Peyer's patch (tissue), 4 donors: ENCODE results near the gene RNF115. TPM values are rescaled to one million over a fixed set of nuclear protein-coding genes. Genes with fewer than 3 reads are reported as not detected.
"Not testable (repeated sequence)": the region's sequence is repeated elsewhere in the genome, so short reads cannot be mapped to it uniquely, and the experiment has no call there.

ENCODE experiments used
- DNase-seq, 3 donors: peaks; one replicate each; pipeline ENCODE4 v3.0.0-alpha.2; 2017 to 2019
- H3K27ac ChIP-seq, 4 donors: fragments of 200-600 bp; sonication (generic); one replicate each; pipeline ENCODE4 v1.5.1; 2016 to 2019
- H3K27me3 ChIP-seq, 2 donors: fragments of 200-600 bp; sonication (generic); one replicate each; pipeline ENCODE4 v1.5.1; 2019
- H3K36me3 ChIP-seq, 3 donors: fragments of 200-600 bp; sonication (generic); one replicate each; pipeline ENCODE4 v1.5.1; 2016 to 2019
- H3K4me1 ChIP-seq, 4 donors: fragments of 200-600 bp; sonication (generic); one replicate each; pipeline ENCODE4 v1.5.1; 2016 to 2019
- H3K4me3 ChIP-seq, 4 donors: fragments of 200-600 bp; sonication (generic); 1 replicate in 3 of 4; 2 replicates in 1 of 4; pipeline ENCODE4 v1.5.1; 2016 to 2019; ENCODE audit warnings: mild to moderate bottlenecking in 1 of 4
- H3K9me3 ChIP-seq, 4 donors: fragments of 200-600 bp; sonication (generic); one replicate each; pipeline ENCODE4 v1.5.1; 2016 to 2019; ENCODE audit warnings: mild to moderate bottlenecking in 1 of 4
- POLR2A ChIP-seq, 2 donors: fragments of 450-650 bp; IDR thresholded peaks; one replicate each; pipeline ENCODE4 v1.5.1; 2017; ENCODE audit warnings: antibody characterized with exemption in 2 of 2, mild to moderate bottlenecking in 2 of 2, moderate library complexity in 2 of 2
- total RNA-seq, 4 donors: library from RNA; depleted of rRNA; stranded (reverse); fragments of >200 nt; gene quantifications; one replicate each; pipeline ENCODE4 v1.1.0, GENCODE V29; 2016
- TF ChIP-seq, protein P1 (sequence below), 6 experiments: fragments of 450-650 bp in 4 of 6; fragments of 200-600 bp in 2 of 6; sonication (generic) in 1 of 6; IDR thresholded peaks; one replicate each; pipeline ENCODE4 v1.5.1; 2017 to 2019; ENCODE audit warnings: antibody characterized with exemption in 6 of 6, mild to moderate bottlenecking in 3 of 6, moderate library complexity in 1 of 6

The RNF115 gene
- total RNA-seq, 4 donors from 2014 or later, result 10.2 to 31.4 (median 15.0) TPM

- not testable (repeated sequence) for DNase-seq, H3K36me3 ChIP-seq, H3K4me1 ChIP-seq, H3K4me3 ChIP-seq, H3K27me3 ChIP-seq, H3K27ac ChIP-seq, H3K9me3 ChIP-seq
These were observed 62.4 kb downstream of the RNF115 start for GRCh38 chr1:145761498-145761897.

DNA sequence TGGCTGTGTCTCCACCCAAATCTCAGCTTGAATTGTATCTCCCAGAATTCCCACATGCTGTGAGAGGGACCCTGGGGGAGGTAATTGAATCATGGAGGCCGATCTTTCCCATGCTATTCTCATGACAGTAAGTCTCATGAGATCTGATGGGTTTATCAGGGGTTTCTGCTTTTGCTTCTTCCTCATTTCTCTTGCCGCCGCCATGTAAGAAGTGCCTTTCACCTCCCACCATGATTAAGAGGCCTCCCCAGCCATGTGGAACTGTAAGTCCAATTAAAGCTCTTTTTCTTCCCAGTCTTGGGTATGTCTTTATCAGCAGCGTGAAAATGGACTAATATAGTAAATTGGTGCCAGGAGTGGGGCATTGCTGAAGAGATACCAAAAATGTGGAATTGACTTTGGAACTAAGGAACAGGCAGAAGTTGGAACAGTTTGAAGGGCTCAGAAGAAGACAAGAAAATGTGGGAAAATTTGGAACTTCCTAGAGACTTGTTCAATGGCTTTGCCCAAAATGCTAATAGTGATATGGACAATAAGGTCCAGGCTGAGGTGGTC is 63.4 kb downstream of the RNF115 start:
- H3K27ac ChIP-seq, H3K27me3 ChIP-seq, H3K4me3 ChIP-seq, H3K9me3 ChIP-seq, H3K4me1 ChIP-seq, DNase-seq: not testable (repeated sequence)
- H3K36me3 ChIP-seq, result peaks cover 0 to 16% (median 0%) of the 10 kb centered on the region in 3 donors

- DNase-seq, result no peak
- no peak overlapping the region for H3K27ac ChIP-seq
- TF ChIP-seq POLR2A (IDR thresholded peaks at IDR 0.05), result no peak
- TF ChIP-seq, protein P1, sequence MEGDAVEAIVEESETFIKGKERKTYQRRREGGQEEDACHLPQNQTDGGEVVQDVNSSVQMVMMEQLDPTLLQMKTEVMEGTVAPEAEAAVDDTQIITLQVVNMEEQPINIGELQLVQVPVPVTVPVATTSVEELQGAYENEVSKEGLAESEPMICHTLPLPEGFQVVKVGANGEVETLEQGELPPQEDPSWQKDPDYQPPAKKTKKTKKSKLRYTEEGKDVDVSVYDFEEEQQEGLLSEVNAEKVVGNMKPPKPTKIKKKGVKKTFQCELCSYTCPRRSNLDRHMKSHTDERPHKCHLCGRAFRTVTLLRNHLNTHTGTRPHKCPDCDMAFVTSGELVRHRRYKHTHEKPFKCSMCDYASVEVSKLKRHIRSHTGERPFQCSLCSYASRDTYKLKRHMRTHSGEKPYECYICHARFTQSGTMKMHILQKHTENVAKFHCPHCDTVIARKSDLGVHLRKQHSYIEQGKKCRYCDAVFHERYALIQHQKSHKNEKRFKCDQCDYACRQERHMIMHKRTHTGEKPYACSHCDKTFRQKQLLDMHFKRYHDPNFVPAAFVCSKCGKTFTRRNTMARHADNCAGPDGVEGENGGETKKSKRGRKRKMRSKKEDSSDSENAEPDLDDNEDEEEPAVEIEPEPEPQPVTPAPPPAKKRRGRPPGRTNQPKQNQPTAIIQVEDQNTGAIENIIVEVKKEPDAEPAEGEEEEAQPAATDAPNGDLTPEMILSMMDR (IDR thresholded peaks at IDR 0.05), result no peak
- peaks cover 0 to 16% (median 0%) of the 10 kb centered on the region in 3 donors for H3K36me3 ChIP-seq
- H3K27me3 ChIP-seq, result no peaks in the 10 kb centered on the region
- H3K4me1 ChIP-seq, result no peaks in the 10 kb centered on the region
- no peaks in the 10 kb centered on the region for H3K9me3 ChIP-seq
- no peak overlapping the region for H3K4me3 ChIP-seq
These were observed 64.2 kb downstream of the RNF115 start for GRCh38 chr1:145759721-145760120.

GRCh38 chr1:145758575-145758974 is 65.3 kb downstream of the RNF115 start:
- TF ChIP-seq POLR2A (IDR thresholded peaks at IDR 0.05), result no peak
- TF ChIP-seq, protein P1 (IDR thresholded peaks at IDR 0.05), result no peak
- peaks cover 0 to 16% (median 0%) of the 10 kb centered on the region in 3 donors for H3K36me3 ChIP-seq
- no peaks in the 10 kb centered on the region for H3K27me3 ChIP-seq
- no peaks in the 10 kb centered on the region for H3K4me1 ChIP-seq
- no peak overlapping the region for H3K4me3 ChIP-seq
- no peak for DNase-seq
- no peaks in the 10 kb centered on the region for H3K9me3 ChIP-seq
- H3K27ac ChIP-seq, result no peak overlapping the region

- no peaks in the 10 kb centered on the region for H3K9me3 ChIP-seq
- TF ChIP-seq, protein P1 (IDR thresholded peaks at IDR 0.05), result no peak
- no peak for TF ChIP-seq POLR2A (IDR thresholded peaks at IDR 0.05)
- no peaks in the 10 kb centered on the region for H3K4me1 ChIP-seq
- H3K4me3 ChIP-seq, result no peak overlapping the region
- no peaks in the 10 kb centered on the region for H3K27me3 ChIP-seq
- H3K27ac ChIP-seq, result no peak overlapping the region
- no peak for DNase-seq
- peaks cover 0 to 16% (median 0%) of the 10 kb centered on the region in 3 donors for H3K36me3 ChIP-seq
These were observed 65.8 kb downstream of the RNF115 start for GRCh38 chr1:145758116-145758515.

DNA sequence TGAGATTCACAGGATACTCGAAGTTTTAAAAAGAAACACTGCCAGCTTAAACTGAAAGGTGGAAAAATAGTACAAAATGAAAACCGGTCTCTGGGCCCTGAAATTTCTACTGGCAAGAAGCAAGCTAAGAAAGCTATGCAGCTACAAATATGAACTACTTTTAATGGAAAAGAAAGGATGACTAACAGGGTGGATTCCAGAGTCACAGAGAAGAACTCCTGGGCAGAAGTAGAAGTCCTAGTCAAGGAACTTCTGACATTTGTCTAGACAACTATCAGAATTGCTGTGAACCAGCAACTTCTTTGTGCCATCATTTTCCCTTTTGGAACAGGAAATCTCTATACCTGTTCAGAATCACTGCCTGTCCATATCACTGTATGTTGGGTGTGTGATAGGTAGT is 66.5 kb downstream of the RNF115 start:
- Histone ChIP-seq H3K4me1 (no peaks in the 10 kb centered on the region), H3K27ac (no peak overlapping the region), H3K36me3 (peaks cover 0 to 23% (median 0%) of the 10 kb centered on the region in 3 donors), H3K4me3 (no peak overlapping the region), H3K9me3 (no peaks in the 10 kb centered on the region), H3K27me3 (no peaks in the 10 kb centered on the region)
- no peak for DNase-seq
- no peak for TF ChIP-seq POLR2A (IDR thresholded peaks at IDR 0.05)
- TF ChIP-seq, protein P1 (IDR thresholded peaks at IDR 0.05), result no peak

DNA sequence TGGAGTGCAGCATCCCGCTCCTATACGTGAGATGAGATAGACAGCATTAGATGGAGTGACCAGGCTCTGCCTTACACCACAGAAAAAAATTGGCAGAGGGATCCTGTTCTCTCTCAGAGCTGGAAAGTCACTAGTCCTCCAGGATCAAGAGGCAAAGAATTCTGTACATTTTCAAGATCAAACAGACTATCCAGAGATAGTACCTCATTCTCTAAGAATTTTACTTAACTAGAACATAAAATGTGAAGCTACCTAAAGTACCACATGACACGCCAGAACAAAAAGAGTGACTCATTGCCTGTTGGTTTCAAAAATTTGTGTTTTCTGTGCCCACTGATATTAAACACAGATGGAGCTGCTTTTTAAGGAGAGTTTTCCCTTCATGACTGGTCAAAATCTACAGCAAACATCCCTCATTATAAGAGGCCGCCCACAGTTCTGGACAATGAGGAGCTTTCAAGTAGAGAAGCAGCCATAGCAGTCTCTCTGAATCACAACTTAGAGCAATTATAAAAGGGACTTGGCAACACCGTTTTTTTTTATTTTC is 72.3 kb downstream of the RNF115 start:
- Histone ChIP-seq H3K4me1 (no peaks in the 10 kb centered on the region), H3K9me3 (no peaks in the 10 kb centered on the region), H3K27ac (no peak overlapping the region), H3K27me3 (no peaks in the 10 kb centered on the region), H3K36me3 (peaks cover 0 to 66% (median 0%) of the 10 kb centered on the region in 3 donors), H3K4me3 (no peak overlapping the region)
- TF ChIP-seq POLR2A (IDR thresholded peaks at IDR 0.05), result no peak
- TF ChIP-seq, protein P1 (IDR thresholded peaks at IDR 0.05), result no peak
- no peak for DNase-seq
